Activated CD8-positive, alpha-beta memory T cell treated with anti-CD3 and anti-CD28 coated beads, Interleukin-2, amount 50 U/mL, for 48 hours (primary cell): ENCODE measurements around the gene CSNK2A1.
"Not testable (repeated sequence)": the region's sequence is repeated elsewhere in the genome, so short reads cannot be mapped to it uniquely, and the experiment has no call there.

Source experiments
- DNase-seq: peaks from one replicate; pipeline ENCODE4 v3.0.0-alpha.2; 2020

The CSNK2A1 gene

GRCh38 chr20:531608-532007 lies 12.0 kb downstream of the CSNK2A1 start:
- DNase-seq = no peak

GRCh38 chr20:530321-530720 lies 13.3 kb downstream of the CSNK2A1 start:
- DNase-seq = no peak

DNA sequence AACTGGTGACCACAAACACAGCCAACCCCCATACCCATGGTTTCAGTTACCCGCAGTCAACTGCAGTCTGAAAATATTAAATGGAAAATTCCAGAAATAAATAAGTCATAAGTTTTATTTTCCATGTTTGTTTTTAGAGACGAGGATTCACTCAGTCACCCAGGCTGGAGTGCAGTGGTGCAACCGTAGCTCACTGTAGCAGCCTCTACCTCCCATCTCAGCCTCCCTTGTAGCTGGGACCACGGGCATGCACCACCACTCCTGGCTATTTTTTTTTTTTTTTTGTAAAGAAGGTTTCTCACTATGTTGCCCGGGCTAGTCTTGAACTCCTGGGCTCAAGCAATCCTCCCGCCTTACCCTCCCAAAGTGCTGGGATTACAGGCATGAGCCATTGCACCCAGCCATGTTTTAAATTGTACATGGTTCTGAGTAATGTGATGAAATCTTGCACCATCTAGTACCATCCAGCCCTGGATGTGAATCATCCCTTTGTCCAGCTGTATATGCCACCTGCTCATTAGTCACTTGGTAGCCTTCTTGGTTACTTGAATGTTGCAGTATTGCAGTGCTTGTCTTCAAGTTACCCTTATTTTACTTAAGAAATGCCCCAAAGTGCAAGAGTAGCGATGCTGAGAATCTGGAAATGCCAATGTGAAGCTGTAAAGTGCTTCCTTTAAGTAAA lies 14.5 kb downstream of the CSNK2A1 start:
- DNase-seq = no peak

DNA sequence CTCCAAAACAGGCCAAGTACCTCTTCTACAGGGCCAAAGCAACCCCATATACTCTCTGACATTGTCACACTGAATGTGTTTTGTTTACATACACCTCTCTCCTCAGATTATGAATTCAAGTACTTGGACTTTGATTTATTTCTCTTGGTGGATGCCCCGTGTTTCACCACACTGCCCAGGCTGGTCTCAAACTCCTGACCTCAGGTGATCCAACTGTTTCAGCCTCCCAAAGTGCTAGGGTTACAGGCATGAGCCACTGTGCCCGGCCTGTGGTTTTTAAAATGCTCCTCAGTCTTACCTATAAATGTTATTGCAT lies 16.1 kb downstream of the CSNK2A1 start:
- no peak for DNase-seq

- DNase-seq = no peak
Observed at GRCh38 chr20:521860-522259, 21.7 kb downstream of the CSNK2A1 start.

DNA sequence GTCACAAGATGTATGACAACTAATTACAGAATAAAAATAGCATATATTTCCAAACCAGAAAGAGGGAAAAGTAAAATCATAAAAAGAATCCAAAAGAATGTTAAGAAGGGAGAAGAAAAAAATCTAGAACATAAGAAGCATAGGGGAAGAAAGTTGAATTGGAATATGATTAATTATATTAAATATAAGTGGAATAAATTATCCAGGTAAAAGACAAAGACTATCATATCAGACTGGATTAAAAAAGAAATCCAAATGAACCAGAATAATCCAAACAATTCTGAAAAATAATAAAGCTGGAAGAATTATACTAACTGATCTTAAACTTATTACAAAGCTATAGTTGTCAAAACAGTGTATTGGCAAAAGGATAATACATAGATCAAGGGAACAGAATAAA lies 23.6 kb downstream of the CSNK2A1 start:
- DNase-seq = no peak

GRCh38 chr20:517221-517620 lies 26.4 kb downstream of the CSNK2A1 start:
- no peak for DNase-seq

DNA sequence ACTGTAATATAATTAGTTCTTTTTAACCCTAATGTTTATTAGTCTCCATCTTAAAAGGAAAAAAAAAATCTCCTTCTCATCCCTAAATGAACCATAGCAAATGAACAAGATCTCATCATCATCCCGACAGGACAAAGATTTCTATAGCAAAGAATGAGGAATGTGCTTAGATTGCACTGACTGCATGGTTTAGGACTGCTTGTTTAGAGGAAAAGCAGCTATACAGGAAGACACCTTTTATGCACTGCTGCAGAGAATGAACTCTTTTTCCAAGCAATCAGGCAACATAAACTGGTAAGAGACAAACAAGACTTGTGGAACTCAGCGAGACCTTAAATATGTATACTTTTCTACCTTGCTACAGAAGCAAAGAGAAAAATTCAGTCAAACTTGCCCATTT lies 26.8 kb downstream of the CSNK2A1 start:
- no peak for DNase-seq

GRCh38 chr20:515696-516095 lies 27.9 kb downstream of the CSNK2A1 start:
- no peak for DNase-seq

GRCh38 chr20:513429-513828 lies 30.2 kb downstream of the CSNK2A1 start:
- DNase-seq = no peak

- DNase-seq = not testable (repeated sequence)
Observed at GRCh38 chr20:510328-511057, 33.1 kb downstream of the CSNK2A1 start.

GRCh38 chr20:508364-508787 lies 35.2 kb downstream of the CSNK2A1 start:
- DNase-seq = not testable (repeated sequence)

- no peak for DNase-seq
Observed at GRCh38 chr20:507761-508332, 35.7 kb downstream of the CSNK2A1 start.

DNA sequence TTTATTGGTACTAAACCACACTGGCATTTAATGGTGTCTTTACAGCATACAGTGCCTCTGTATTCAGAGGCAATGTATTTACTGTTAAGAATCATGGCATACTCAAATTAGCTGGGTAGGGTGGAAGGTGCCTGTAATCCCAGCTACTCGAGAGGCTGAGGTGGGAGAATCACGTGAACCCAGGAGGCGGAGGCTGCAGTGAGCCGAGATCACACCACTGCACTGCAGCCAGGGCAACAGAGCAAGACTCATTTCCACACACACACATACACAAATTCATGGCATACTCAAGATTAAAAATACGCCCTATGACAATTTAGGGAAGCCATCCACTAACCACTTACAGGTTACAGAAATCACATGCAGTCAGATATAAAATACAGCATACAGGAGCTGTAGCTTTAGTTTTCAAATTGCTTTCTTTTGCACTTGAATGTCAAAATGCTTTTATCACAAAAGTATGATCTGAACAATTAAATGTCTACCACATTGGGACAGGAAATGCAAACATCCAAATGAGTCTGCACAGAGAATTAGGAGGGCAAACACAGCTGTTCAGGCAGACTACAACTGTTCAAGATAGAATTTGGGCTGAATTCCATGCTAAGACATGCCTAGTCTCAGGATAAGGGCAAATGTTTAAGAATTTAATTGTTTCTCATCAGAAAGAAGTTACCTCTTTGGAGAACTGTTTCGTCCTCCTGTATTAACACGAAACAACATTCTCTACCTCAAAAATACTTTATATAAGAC lies 36.4 kb downstream of the CSNK2A1 start:
- DNase-seq = no peak

DNA sequence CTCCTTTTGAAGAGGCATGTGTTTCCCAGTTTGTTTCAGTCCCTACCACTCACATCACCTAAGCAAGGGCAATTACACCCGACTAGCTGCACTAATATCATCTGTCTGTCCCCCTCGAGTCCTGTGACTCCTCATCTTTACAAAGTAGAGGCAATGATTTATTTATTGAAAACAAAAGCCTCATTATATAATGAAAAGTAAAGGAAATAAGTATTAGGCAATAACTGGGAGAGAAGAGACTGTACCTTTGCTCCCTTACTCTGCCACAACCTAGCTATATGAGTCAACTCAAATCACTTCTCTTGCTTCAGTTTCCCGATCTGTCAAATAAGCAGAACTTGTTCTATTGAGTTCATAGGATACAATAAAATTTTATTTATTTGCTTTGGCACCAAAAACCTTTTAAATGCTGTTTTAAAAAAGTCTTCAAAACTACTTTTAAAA lies 38.9 kb downstream of the CSNK2A1 start:
- DNase-seq = no peak

DNA sequence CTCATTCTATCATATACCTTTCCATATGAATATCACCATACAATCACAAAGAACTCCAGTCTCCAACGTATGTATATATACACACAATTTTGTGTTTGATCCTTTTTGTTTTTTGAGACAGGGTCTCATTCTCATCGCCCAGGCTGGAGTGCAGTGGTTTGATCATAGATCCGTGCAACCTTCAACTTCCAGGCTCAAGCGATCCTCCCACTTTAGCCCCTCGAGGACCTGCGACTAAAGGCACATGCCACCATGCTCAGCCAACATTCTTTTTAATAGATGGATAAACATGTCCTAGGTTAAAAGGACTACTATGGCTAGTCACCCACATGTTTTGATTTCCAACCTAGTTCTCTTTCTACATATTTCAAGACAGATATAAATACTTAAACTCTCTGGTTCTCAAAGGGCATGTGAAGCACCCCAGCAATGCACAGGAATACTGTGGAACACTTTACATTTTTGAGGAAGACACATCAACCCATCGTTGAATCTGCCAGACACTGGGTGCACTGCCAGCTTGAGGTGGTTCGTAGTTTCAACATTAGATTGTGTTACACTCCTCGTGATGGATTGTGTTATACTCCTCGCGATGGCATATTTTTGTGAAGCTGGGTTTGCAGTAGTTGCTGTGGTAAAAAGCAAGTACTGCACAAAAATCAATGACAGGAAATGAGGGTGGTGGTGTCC lies 40.4 kb downstream of the CSNK2A1 start:
- DNase-seq = no peak

GRCh38 chr20:497979-498378 lies 45.6 kb downstream of the CSNK2A1 start:
- DNase-seq = no peak

GRCh38 chr20:496126-496696 lies 47.4 kb downstream of the CSNK2A1 start:
- DNase-seq = no peak

GRCh38 chr20:492159-492558 lies 51.4 kb downstream of the CSNK2A1 start:
- DNase-seq = no peak

GRCh38 chr20:487655-488054 lies 55.9 kb downstream of the CSNK2A1 start:
- no peak for DNase-seq

- DNase-seq = no peak
Observed at GRCh38 chr20:483815-484644, 59.6 kb downstream of the CSNK2A1 start.

DNA sequence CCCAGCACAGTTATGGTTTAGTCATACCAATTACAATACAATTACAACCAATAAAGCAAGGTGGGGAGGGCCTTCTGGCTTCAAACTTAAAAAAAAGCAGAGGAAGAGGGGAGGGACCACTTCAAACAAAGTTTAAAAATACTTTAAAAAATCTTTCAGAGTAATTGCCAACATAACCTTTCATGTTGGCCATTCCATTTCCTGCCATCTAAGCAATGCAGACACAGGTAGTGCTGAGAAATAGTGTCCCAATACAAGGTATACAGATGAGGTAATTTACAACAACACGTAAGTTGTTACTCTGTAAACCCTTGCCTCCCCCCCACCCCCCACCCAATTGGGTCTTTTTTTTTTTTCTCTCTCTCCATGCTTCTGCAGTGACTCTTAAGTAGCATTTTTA lies 62.4 kb downstream of the CSNK2A1 start:
- DNase-seq = no peak
